T-helper 2 cell treated with Interferon-gamma antibody and Interleukin-4, amounts not matched to agents 5 μg/mL and 100 μg/mL, for 36 hours (primary cell): ENCODE measurements around the gene CCBE1.

Experiments
- DNase-seq: peaks from one replicate; pipeline ENCODE4 v3.0.0; 2021; ENCODE audit warnings: low spot score
- H3K27ac Mint-ChIP-seq: one replicate; pipeline ENCODE4 v1.8.0; 2021; ENCODE audit warnings: mild to moderate bottlenecking, mixed read lengths
- H3K27me3 Mint-ChIP-seq: one replicate; pipeline ENCODE4 v1.8.0; 2021; ENCODE audit warnings: low read depth, mixed read lengths
- H3K36me3 Mint-ChIP-seq: one replicate; pipeline ENCODE4 v1.8.0; 2021; ENCODE audit warnings: low read depth, mixed read lengths
- H3K4me1 Mint-ChIP-seq: one replicate; pipeline ENCODE4 v1.8.0; 2021; ENCODE audit warnings: low read depth, mixed read lengths
- H3K4me3 Mint-ChIP-seq: one replicate; pipeline ENCODE4 v1.8.0; 2022; ENCODE audit warnings: mild to moderate bottlenecking, moderate library complexity, mixed read lengths
- H3K9me3 Mint-ChIP-seq: one replicate; pipeline ENCODE4 v1.8.0; 2021; ENCODE audit warnings: mixed read lengths

The CCBE1 gene

DNA sequence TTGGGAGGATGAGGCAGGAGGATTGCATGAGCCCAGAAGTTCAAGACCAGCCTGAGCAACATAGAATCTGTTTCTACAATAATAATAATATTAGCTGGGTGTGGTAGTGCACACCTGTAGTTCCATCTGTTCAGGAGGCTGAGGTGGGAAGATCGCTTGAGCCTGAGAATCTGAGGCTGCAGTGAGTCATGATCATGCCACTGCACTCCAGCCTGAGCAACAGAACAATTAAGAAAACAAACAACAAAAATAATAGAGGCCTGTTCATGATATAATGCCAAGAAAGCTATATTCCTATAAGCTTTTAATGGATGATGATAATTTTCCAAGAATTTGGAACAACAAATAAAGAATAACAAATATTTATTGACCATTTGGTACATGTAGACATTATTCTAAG, 6.9 kb upstream of the CCBE1 start:
- no peaks in the 10 kb centered on the region for H3K9me3 Mint-ChIP-seq
- H3K27me3 Mint-ChIP-seq: peaks cover 16% of the 10 kb centered on the region
- no peak for DNase-seq
- H3K36me3 Mint-ChIP-seq: no peaks in the 10 kb centered on the region
- H3K4me3 Mint-ChIP-seq: no peak overlapping the region
- H3K27ac Mint-ChIP-seq: no peak overlapping the region
- no peaks in the 10 kb centered on the region for H3K4me1 Mint-ChIP-seq

GRCh38 chr18:59701272-59701671, 4.0 kb upstream of the CCBE1 start:
- no peak for DNase-seq
- H3K27me3 Mint-ChIP-seq: peaks cover 38% of the 10 kb centered on the region
- H3K4me1 Mint-ChIP-seq: peaks cover under 1% of the 10 kb centered on the region
- H3K9me3 Mint-ChIP-seq: no peaks in the 10 kb centered on the region
- H3K36me3 Mint-ChIP-seq: no peaks in the 10 kb centered on the region
- H3K27ac Mint-ChIP-seq: no peak overlapping the region
- H3K4me3 Mint-ChIP-seq: no peak overlapping the region

DNA sequence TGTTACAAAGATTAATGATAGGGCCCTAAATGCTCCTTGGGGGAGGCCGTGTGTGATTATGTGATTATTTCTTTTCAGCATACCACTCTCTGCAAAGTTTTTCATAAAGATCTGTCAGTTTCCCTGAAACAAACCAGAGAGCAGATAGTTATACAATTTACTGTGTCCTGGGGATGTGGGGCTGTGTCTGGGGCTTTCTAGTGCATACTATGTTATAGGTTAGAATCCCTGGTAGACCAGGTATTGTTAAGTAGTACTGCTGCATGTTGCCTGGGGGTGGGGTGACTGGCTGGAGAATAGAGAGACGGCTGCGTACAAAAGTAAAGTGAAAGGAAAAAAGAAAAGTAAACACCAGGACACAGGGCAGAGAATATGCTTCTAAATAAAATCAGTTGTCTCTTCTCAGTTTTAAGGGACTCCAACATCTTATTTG, 3.3 kb upstream of the CCBE1 start:
- Mint-ChIP-seq H3K4me1 (peaks cover 3% of the 10 kb centered on the region), H3K9me3 (no peaks in the 10 kb centered on the region), H3K27me3 (peaks cover 45% of the 10 kb centered on the region), H3K36me3 (no peaks in the 10 kb centered on the region), H3K4me3 (no peak overlapping the region), H3K27ac (no peak overlapping the region)
- no peak for DNase-seq

DNA sequence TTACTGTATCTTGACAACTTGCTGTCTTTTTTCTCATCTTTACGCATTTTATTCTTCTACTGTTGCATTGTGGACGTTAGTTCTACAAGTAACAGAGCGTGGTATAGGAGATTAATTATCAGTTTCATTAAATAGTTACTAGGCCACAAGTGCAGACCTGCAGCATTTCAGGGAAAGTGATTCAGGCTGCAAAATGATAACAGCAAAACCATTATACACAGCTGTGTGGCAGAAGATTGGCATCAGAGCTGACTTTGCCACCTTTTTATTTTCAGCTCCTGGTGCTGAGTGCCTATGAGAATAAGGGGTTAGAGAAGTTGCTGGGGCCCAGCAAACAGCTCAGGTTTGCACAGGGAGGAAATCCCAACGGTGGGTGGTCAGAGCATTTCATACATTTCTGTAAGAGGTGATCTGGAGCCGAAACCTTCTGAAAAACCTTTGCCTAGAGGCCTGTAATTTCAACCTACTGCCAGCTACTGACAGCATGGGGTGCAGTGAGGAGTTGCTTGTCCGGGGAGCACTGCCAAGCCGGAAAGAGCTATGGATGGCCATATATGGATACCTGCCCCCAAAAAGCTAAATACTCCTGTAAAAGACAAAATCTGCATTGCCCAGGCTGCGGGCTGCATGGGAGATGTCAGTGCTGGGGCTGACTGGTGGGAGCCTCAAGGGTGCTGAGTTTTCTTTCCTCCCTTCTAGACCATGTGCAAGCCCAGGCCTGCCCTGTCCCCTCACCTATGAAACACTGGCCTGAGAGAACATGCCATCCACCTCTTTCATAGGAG, 2.7 kb upstream of the CCBE1 start:
- H3K27ac Mint-ChIP-seq: no peak overlapping the region
- H3K36me3 Mint-ChIP-seq: no peaks in the 10 kb centered on the region
- no peaks in the 10 kb centered on the region for H3K9me3 Mint-ChIP-seq
- H3K4me3 Mint-ChIP-seq: no peak overlapping the region
- H3K27me3 Mint-ChIP-seq: peaks cover 51% of the 10 kb centered on the region
- H3K4me1 Mint-ChIP-seq: peaks cover 3% of the 10 kb centered on the region
- no peak for DNase-seq

DNA sequence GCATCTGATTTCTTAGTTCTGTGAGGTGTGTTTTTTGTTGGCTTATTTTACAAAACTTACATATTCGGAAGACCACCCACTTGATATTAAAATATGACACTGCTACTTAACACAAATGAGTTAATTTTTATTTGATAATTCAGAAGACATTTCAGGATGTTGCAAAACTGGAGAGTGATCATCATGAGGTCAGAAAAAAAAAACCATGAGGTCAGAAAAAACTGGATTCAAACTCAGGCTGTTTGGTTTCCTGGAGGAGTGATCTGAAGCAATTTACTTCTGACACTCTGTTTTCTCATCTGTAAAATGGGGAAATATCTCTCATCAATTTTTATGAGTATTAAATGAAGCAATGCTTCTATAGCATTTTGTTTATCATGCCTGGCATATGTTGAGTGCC, 1.8 kb upstream of the CCBE1 start:
- Mint-ChIP-seq H3K27ac (no peak overlapping the region), H3K4me3 (no peak overlapping the region), H3K4me1 (peaks cover 3% of the 10 kb centered on the region), H3K27me3 (peaks cover 57% of the 10 kb centered on the region), H3K36me3 (no peaks in the 10 kb centered on the region), H3K9me3 (no peaks in the 10 kb centered on the region)
- DNase-seq: no peak

GRCh38 chr18:59696311-59697235, 650 bp downstream of the CCBE1 start:
- DNase-seq: peak; percentile 11
- H3K27ac Mint-ChIP-seq: no peak overlapping the region
- H3K4me3 Mint-ChIP-seq: peak overlapping the region; percentile 44
- H3K4me1 Mint-ChIP-seq: peaks cover 3% of the 10 kb centered on the region
- no peaks in the 10 kb centered on the region for H3K9me3 Mint-ChIP-seq
- H3K36me3 Mint-ChIP-seq: no peaks in the 10 kb centered on the region
- peaks cover 66% of the 10 kb centered on the region for H3K27me3 Mint-ChIP-seq

GRCh38 chr18:59695551-59695950, 1.7 kb downstream of the CCBE1 start:
- no peak for DNase-seq
- Mint-ChIP-seq H3K27me3 (peaks cover 69% of the 10 kb centered on the region), H3K36me3 (no peaks in the 10 kb centered on the region), H3K27ac (no peak overlapping the region), H3K4me3 (no peak overlapping the region), H3K4me1 (peaks cover 3% of the 10 kb centered on the region), H3K9me3 (no peaks in the 10 kb centered on the region)

- Mint-ChIP-seq H3K27me3 (peaks cover 67% of the 10 kb centered on the region), H3K4me3 (no peak overlapping the region), H3K36me3 (no peaks in the 10 kb centered on the region), H3K4me1 (peaks cover 3% of the 10 kb centered on the region), H3K27ac (no peak overlapping the region), H3K9me3 (no peaks in the 10 kb centered on the region)
- no peak for DNase-seq
These were observed 2.4 kb downstream of the CCBE1 start for GRCh38 chr18:59694824-59695223.

DNA sequence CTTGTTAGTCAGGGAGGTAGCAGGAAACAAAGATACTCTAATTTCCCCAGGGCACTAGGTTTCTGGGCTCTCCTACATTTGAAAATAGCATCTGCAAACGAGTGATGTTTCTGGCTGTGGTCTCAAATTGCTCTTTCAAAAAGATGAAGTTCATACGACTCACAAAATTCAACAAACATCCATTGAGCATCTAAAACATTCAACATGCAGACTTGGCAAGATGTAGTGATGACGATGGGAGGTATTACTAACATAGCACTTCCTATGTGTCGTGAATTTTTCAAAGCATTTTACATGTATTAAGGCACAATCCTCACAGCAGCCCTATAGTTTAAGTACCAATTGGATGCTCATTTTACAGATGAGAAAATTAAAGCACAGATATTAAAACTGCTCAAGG, 5.2 kb downstream of the CCBE1 start:
- no peak for DNase-seq
- H3K4me3 Mint-ChIP-seq: no peak overlapping the region
- no peaks in the 10 kb centered on the region for H3K36me3 Mint-ChIP-seq

GRCh38 chr18:59690996-59691395, 6.2 kb downstream of the CCBE1 start:
- H3K4me3 Mint-ChIP-seq: no peak overlapping the region
- H3K36me3 Mint-ChIP-seq: no peaks in the 10 kb centered on the region
- no peak for DNase-seq
- H3K9me3 Mint-ChIP-seq: no peaks in the 10 kb centered on the region
- no peak overlapping the region for H3K27ac Mint-ChIP-seq
- peaks cover 44% of the 10 kb centered on the region for H3K27me3 Mint-ChIP-seq
- H3K4me1 Mint-ChIP-seq: peaks cover under 1% of the 10 kb centered on the region

More for the DNA sequence above, 5.2 kb downstream of the CCBE1 start:
- Mint-ChIP-seq H3K4me1 (peaks cover 3% of the 10 kb centered on the region), H3K27ac (no peak overlapping the region), H3K9me3 (no peaks in the 10 kb centered on the region), H3K27me3 (peaks cover 49% of the 10 kb centered on the region)

DNA sequence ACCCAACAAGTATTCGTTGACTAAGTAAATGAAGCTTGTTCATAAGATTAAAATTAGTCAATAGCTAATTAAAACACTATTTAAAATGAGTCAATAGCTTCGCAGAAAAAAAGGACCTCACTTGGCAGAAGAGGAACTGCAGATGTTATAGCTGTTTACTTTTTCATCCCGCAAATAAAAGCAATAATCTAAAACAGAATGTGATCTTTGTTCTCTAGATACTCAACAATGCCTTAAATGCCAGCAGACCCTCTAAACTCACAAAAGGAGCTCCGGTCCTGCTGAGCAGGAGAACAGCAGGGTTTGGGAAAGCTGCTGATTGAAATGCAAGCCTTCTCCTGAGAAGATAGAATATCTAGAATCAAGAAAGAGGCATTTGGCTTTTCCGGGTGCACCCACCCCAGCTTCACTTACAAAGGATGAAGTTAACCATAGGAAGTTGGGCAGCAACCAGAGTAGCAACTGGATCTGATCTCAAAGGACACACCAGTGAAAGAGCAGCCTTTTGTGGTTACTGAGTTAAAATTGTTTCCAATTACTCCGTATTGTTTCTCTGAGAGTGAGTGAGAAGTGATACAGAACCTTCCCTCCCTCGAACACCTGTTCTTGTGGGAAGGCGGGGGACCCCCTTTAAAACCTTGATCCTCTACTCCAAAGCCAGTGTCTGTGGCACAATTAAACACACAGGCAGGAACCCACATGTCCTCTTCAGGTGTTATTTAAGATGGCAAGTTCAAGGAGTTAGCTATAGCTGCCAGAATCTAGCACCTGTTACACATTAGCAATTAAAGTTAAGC, 6.8 kb downstream of the CCBE1 start:
- no peak for DNase-seq
- Mint-ChIP-seq H3K4me3 (no peak overlapping the region), H3K36me3 (no peaks in the 10 kb centered on the region), H3K27me3 (peaks cover 37% of the 10 kb centered on the region), H3K4me1 (no peaks in the 10 kb centered on the region), H3K9me3 (no peaks in the 10 kb centered on the region), H3K27ac (no peak overlapping the region)

DNA sequence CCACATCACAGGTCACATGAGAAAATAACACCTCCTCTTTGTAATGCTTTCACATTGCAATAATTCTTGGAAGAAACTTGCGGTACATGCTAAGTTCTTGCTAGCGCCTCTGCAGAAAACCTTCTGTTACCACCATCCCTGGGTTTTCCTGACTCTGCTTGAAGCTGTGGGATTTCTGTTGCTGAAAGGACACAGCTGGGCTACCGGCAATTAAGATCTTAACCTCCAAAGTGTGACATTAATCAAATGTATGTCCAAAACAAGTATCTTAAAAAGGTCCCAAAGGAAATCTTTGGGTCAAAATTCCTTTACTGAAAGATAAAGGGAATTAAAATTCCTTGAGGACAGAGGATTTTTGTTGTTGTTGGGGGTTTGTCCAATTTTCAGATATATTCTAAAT, 7.5 kb downstream of the CCBE1 start:
- H3K27ac Mint-ChIP-seq: no peak overlapping the region
- H3K9me3 Mint-ChIP-seq: no peaks in the 10 kb centered on the region
- no peak overlapping the region for H3K4me3 Mint-ChIP-seq
- no peak for DNase-seq
- H3K27me3 Mint-ChIP-seq: peaks cover 31% of the 10 kb centered on the region
- no peaks in the 10 kb centered on the region for H3K4me1 Mint-ChIP-seq
- no peaks in the 10 kb centered on the region for H3K36me3 Mint-ChIP-seq

- Mint-ChIP-seq H3K4me1 (no peaks in the 10 kb centered on the region), H3K9me3 (no peaks in the 10 kb centered on the region), H3K27me3 (peaks cover 15% of the 10 kb centered on the region), H3K27ac (no peak overlapping the region), H3K4me3 (no peak overlapping the region), H3K36me3 (no peaks in the 10 kb centered on the region)
- no peak for DNase-seq
These were observed 11.0 kb downstream of the CCBE1 start for GRCh38 chr18:59686260-59686659.

DNA sequence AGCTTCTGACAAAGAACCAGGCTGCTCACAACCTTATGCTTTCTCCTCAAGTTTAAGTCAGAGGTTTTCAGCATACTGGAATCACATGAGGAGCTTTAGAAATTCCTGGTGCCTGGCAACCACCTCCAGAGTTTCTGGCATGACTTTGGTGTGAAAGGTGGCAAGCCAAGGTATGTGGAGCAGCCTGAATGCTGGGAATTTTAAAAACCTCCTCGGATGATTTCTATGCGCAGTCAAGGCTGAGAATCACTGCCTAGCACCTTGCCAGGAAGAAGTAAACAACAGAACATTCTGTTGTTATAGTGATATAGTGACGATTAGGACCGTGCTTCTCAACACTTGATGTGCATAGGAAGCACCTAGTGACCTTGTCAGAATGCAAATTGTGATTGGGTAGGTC, 11.7 kb downstream of the CCBE1 start:
- Mint-ChIP-seq H3K4me3 (no peak overlapping the region), H3K9me3 (no peaks in the 10 kb centered on the region), H3K4me1 (no peaks in the 10 kb centered on the region), H3K36me3 (no peaks in the 10 kb centered on the region), H3K27ac (no peak overlapping the region), H3K27me3 (peaks cover 9% of the 10 kb centered on the region)
- no peak for DNase-seq
